Hepatocyte (in vitro differentiated cells): Measurements from ENCODE around the gene FBF1.

Source experiments
- EZH2 ChIP-seq: fragments of 200-600 bp; sonication (generic); IDR thresholded peaks from 2 replicates; pipeline ENCODE4 v1.6.1; 2016; ENCODE audit warnings: antibody characterized with exemption, mild to moderate bottlenecking, borderline replicate concordance
- TF ChIP-seq, protein P1 (sequence below): fragments of 200-600 bp; sonication (generic); IDR thresholded peaks from 2 replicates; pipeline ENCODE4 v1.5.1; 2016; ENCODE audit warnings: antibody characterized with exemption, mild to moderate bottlenecking; ENCODE audit not compliant: poor library complexity

DNA sequence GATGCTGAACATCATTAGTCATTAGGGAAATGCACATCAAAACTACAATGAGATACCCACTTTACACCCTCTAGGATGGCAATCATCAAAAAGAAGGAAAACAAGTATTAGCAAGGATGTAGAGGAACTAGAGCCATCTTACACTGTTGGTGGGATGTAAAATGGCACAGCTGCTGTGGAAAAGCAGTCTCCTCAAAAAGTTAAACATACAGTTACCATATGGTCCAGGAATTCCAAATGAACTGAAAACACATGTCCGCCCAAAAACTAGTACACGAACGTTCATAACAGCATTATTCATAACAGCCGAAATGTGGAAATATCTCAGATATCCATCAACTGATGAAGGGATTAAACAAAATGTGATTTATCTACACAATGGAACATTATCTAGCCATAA is 7.0 kb downstream of the FBF1 start:
- TF ChIP-seq EZH2, result no peak
- TF ChIP-seq, protein P1, sequence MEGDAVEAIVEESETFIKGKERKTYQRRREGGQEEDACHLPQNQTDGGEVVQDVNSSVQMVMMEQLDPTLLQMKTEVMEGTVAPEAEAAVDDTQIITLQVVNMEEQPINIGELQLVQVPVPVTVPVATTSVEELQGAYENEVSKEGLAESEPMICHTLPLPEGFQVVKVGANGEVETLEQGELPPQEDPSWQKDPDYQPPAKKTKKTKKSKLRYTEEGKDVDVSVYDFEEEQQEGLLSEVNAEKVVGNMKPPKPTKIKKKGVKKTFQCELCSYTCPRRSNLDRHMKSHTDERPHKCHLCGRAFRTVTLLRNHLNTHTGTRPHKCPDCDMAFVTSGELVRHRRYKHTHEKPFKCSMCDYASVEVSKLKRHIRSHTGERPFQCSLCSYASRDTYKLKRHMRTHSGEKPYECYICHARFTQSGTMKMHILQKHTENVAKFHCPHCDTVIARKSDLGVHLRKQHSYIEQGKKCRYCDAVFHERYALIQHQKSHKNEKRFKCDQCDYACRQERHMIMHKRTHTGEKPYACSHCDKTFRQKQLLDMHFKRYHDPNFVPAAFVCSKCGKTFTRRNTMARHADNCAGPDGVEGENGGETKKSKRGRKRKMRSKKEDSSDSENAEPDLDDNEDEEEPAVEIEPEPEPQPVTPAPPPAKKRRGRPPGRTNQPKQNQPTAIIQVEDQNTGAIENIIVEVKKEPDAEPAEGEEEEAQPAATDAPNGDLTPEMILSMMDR, result no peak
